Glomerular visceral epithelial cell (primary cell): ENCODE data around the gene HEMK1.

Experiments used
- DNase-seq: peaks from one replicate; pipeline ENCODE4 v3.0.0-alpha.2; 2016; ENCODE audit errors: extremely low spot score

Gene HEMK1

DNA sequence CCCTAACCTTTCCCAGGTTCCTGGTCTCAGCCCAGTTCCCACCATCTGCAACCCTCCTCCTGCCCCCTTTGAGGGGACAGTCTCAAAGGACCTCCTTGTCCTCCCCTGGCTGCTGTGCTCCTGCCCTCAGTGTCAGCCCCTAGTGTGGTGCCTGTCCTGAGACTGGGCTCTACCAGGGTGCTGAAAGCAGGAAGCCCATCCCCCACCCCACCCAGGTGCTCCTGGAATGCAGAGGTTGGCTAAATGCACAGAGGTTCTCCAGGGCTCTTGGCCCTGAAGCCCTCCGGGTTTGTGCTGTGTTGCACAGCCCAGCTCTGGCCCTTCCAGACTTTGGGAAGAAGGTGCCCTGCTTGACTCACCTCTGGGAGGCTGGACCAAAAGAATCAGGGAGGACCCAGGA is 23.5 kb upstream of the HEMK1 start:
- no peak for DNase-seq

DNA sequence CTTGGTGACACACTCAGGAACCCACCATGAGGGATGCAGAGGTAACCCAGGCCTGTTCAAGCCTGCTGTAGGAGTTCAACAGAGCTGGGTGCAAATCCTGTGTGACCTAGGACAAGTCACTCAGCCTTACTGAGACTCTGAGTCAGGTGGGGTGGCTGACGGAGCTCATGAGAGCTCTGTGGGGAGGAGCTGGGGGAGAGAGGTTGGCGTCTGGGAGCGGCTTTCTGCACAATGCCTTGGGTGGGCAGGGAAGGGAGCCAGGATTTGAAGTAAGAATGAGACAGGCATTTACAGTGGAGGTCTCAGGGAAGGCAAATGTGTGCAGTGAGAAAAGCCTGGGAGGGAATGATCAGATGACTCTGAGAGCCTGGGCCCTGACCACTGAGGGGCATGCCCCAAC is 20.1 kb upstream of the HEMK1 start:
- DNase-seq = no peak

- peak; percentile 38 for DNase-seq
Observed at GRCh38 chr3:50550079-50550736, 19.1 kb upstream of the HEMK1 start.

GRCh38 chr3:50551054-50551659 is 18.2 kb upstream of the HEMK1 start:
- no peak for DNase-seq

- DNase-seq = no peak
Observed at GRCh38 chr3:50551681-50552435, 17.5 kb upstream of the HEMK1 start.

DNA sequence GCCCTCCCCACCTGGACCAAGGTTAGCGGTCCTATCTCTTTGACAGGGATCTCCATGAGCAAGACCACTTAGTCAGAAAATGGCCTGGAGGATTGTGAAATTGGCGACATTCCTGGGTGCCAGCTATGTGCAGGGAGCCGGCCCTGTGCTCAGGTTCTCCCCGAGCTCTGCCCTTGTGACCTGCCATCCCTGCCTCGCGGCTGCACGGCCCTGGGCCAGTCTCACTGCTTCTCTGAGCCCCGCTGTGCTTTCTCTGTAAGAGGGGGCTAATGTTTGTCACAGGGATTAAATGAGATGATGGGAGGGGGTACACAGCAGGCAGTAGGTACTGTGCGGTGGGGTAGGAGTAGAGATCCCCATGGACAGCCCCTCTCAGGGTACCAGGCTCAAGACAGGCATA is 16.7 kb upstream of the HEMK1 start:
- no peak for DNase-seq

DNA sequence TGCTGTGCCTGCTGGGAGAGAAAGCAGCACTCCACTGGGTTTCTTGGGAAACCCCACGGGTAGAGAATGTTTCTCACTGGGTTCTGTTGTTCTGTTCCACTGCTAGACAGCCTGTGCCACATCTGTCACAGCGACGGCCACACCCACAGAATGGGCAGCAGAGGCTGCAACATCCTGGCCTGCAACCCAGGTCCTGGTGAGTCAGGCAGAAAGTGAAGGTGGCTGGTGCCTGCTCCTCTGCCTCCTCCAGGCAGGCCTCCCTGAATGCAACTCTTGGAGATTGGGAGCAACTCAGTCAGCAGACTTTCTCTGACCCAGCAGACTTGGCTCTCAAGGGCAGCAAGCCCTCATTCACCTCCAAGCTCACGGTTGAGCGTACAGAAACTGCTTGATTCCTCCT is 14.8 kb upstream of the HEMK1 start:
- DNase-seq = no peak

- DNase-seq = no peak
Observed at GRCh38 chr3:50557106-50557505, 12.2 kb upstream of the HEMK1 start.

DNA sequence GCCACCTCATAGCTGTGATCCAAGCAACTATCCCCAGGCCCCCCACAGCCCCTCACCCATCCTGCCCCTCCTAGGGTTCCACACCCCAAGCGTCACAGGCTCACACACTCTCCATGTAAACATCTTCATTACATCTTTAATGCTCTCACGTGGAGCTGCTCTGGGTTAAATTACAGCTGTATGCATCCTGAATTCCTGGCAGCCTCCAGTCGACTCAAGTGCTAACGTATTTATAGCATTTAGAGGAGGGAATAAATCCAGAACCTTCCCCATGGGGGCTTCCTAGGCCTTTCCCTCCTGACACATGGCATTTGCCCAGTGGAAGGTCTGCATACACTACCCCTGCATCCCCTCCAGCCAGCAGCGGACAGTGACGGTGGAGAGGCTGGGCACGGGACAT is 11.4 kb upstream of the HEMK1 start:
- no peak for DNase-seq

- DNase-seq = no peak
Observed at GRCh38 chr3:50559702-50560101, 9.6 kb upstream of the HEMK1 start.

GRCh38 chr3:50562861-50563260 is 6.5 kb upstream of the HEMK1 start:
- DNase-seq = peak; percentile 55

DNA sequence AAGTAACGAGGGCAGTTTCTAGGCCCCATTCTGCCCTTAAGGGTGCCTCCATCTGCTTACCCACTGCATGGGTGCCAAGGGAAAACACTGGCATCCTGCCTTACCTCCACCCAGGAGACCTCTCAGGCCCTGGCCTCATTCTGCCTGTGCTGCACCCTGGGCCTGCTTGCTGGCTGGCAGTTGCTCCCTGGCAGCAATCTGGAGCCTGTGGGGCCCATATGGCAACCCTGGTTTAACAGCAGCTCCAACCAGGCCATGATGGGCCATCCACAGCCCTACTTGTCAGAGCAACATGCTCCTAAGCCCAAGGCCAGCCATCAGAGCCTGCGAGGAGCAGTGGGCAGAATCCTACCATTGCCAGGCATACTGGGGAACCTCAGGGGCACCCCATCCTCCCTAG is 5.5 kb upstream of the HEMK1 start:
- no peak for DNase-seq

DNA sequence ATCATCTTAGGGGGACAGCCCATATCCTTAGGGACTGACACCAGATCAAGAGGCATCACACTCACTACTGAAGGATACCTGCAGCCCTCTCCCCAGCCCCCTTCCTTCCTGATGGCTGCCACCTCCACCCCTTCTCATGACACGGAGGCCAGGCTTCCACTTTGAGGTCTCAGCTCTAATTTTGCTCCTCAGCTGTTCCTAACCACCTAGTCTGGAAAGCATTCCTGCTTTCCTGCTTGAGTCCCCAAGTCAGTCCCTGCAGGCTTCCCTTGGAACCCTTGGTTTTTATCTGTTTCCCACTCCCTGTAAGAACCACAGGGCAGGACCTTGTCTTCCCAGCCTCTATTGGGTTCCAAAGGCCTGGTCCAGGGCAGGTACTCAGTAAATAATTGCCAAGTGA is 5.0 kb upstream of the HEMK1 start:
- DNase-seq = no peak

DNA sequence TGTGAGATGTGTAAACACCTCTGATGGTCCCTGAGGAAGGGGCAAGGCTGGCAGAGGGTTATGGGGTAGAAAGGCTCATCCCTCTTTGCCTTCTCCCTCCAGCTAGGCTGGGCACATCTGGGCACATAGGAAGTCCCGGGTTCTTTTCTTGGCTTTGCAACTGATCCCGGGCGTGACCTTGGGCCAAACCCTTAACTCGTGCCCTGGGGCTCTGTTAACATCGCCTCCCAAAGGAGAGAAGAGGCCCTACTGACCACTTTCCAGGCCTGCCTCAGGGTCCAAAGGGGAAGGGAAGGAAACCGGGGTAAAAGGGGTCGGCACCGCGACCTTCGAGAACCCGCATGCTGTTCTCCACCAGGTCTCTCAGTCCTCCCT is 2.3 kb upstream of the HEMK1 start:
- DNase-seq = no peak

DNA sequence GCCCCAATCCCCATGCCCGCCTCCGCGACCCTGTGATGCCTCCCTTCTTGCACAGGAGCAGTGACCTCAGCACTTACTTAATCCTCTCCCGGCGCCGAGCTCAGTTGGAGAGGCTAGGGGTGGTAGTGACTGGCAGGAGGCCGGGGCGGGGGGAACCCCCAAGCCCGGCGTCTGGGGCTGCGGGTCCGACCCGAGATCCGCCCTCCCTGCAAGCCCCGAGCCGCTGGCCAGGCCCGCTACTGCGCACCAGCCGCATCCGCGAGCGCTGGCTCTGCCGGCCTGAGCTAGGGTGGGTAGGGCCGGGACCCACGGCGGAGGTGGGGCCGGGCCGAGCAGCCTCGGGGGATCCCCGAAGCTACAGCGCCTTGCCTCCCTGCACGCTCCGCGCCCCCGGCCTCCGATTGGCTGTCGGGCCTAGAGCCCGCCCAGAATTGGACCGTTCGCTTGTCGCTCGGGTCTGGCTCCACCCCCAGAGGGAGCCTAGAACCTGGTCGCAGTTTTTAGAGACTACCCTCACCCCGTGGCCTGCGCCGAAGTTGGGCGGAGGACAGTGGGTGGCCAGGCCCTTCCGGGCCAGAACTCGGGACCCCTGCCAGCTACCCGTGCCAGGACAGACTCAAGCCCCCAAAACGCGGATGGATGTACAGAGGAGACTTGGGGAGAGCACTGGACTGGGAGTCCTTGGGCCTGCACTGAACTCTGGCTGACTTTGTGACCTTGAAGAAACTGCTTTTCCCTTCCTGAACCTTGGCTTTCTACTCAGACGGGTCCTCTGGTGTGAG is 1.7 kb upstream of the HEMK1 start, which contains the start of gene C3orf18:
TSS of gene C3orf18 (minus strand) at position 362 of the 782 bp plus-strand sequence. CDS start 2,048 bp downstream, outside the sequence.
- DNase-seq = peak; percentile 87

GRCh38 chr3:50570508-50571279 is 1.4 kb downstream of the HEMK1 start:
- no peak for DNase-seq

GRCh38 chr3:50571486-50571885 is 2.2 kb downstream of the HEMK1 start:
- DNase-seq = no peak

- DNase-seq = peak; percentile 69
Observed at GRCh38 chr3:50572158-50572557, 2.8 kb downstream of the HEMK1 start.

DNA sequence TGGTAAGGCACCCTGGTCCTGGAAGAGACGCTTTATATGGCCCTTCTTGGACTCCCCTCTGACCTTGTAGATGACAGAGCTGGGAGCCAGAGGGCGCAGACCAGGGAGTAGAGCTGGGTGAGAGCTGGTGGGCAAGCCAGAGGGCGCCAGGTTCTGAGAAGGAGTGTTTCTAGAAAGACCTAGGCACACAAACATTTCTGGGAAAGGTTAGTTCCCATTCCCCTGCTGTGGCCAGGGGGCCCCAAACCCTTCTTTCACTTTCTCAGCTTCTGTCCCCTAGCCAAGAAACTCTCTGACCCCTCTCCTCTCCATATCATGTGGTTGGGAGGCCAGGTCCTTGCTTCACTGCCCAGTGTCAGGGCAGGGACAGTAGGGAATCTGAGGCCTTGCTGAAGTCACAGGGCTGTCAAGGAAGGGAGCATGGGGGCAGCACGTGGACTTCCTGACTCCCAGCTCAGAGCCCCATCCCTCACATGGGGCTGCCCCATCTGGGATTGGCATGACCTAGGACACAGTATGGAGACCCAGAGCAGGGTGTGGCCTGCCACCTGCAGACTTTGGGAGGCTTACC is 3.6 kb downstream of the HEMK1 start:
- DNase-seq = no peak

DNA sequence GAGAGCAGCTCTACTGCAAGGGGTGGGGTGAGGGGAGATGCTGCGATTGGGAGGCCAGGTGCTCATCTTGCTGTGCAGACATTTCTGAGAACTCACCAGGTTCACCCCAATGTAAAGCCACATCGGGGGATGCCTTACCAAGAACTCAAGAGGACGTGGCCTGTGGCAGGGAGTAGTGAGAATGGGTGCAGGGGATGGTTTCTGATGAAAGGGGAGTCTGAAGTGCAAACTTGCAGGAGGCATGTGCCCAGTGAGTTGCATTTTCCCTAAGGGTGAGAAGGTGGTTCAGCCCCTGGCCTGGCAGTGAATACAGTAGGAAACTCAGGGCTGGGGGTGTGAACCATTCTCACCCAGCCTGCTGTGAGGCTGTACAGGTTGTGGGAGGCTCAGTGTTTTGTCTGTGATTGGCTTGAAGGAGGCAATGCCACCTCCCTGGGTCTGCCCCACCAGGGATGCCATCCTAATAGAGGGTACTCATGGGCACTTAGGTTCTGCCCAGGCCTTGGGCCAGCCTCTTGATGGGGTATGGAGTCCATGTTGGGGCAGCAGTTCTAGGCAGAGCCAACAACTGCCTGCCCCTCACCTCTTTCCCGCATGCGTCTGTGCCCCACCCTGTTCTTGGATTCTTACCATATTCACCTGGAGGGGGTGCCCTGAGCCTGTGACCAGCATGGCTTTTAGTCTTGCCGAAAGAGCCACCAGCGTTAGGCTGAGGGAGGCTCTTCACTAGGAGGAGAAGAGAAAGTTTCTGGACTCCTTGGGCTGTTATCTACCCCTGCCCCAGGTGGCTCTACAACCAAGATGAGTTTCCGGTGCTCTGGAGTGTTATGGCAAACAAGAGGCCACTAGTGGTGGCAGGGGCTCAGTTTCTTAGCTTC is 4.5 kb downstream of the HEMK1 start:
- DNase-seq = no peak
